SH-SY5Y (cell line): Measurements from ENCODE around the gene SCN7A.

Experiments
- GATA2 ChIP-seq: IDR thresholded peaks from 2 replicates; pipeline ENCODE4 v1.6.1; 2011; ENCODE audit warnings: mild to moderate bottlenecking, low read depth, low read length
- GATA3 ChIP-seq: IDR thresholded peaks from 2 replicates; pipeline ENCODE4 v1.6.1; 2011; ENCODE audit warnings: low read depth, mild to moderate bottlenecking, low read length, moderate library complexity

DNA sequence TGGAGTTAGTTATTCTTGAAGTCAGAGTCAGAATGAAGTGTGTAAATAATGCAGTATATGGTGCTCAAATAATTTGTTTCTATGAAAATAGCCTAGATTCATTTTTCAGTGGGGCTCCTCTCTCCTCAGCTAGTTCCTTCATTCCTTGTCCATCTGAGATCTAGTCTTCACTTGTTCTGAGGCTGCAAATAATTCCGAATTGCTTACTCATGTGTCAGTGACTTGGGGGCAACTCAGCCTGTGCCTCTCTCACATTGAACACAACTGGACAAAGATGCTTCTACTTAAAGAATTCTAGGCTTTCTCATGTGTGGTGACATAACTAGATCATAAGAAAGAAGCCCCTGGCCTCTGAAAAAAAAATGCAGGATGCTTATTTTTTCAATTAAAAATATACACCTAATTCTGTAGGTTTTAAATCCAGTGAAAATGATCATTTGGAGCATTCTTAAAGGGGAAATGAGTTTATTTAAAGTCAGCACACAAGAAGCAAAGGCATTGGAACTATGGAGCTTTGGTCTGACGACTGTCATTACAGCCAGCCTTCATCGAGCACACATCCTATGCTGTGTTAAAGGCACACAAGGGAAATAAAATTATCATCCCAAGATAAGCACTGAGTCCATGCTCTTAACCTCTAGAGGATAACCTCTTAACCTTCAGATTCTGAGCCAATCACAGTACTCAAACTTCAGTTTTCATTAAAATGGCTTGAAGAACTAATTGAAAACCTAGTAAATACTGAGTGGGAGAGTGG, 24.8 kb upstream of the SCN7A start:
- no peak for TF ChIP-seq GATA3
- no peak for TF ChIP-seq GATA2
